IMR-90 (cell line): ENCODE measurements around the gene APH1A.

ENCODE experiments used
- BHLHE40 ChIP-seq: fragments of 150-350 bp; IDR thresholded peaks from 2 replicates; pipeline ENCODE4 v1.6.1; 2016; ENCODE audit warnings: mild to moderate bottlenecking, low read depth, low read length
- CEBPB ChIP-seq: IDR thresholded peaks from 2 replicates; pipeline ENCODE4 v1.6.1; 2012; ENCODE audit warnings: low read depth, low read length, improper control_type of control experiment
- CHD1 ChIP-seq: IDR thresholded peaks from 2 replicates; pipeline ENCODE4 v1.6.1; 2012; ENCODE audit warnings: low read depth, low read length, improper control_type of control experiment
- FOS ChIP-seq: fragments of 150-350 bp; IDR thresholded peaks from 2 replicates; pipeline ENCODE4 v1.6.1; 2016; ENCODE audit warnings: low read depth, low read length
- MAFK ChIP-seq: IDR thresholded peaks from 2 replicates; pipeline ENCODE4 v1.6.1; 2012; ENCODE audit warnings: low read depth, low read length, improper control_type of control experiment
- NFE2L2 ChIP-seq: fragments of 150-350 bp; IDR thresholded peaks from 2 replicates; pipeline ENCODE4 v1.6.1; 2016; ENCODE audit warnings: low read depth, mild to moderate bottlenecking, low read length
- POLR2A ChIP-seq: IDR thresholded peaks from 2 replicates; pipeline ENCODE4 v1.6.1; 2012; ENCODE audit warnings: mild to moderate bottlenecking, low read depth, low read length
- RAD21 ChIP-seq: IDR thresholded peaks from 2 replicates; pipeline ENCODE4 v1.6.1; 2012; ENCODE audit warnings: low read length, improper control_type of control experiment
- RFX5 ChIP-seq: IDR thresholded peaks from 2 replicates; pipeline ENCODE4 v1.8.0; 2012; ENCODE audit warnings: low read depth, mild to moderate bottlenecking, low read length, moderate library complexity
- TF ChIP-seq, protein P1 (sequence below): conservative IDR thresholded peaks from 2 replicates; pipeline ENCODE4 v1.5.1; 2012; ENCODE audit warnings: mild to moderate bottlenecking, low read depth, low read length, improper control_type of control experiment
- TF ChIP-seq, protein P2 (sequence below): fragments of 150-350 bp; IDR thresholded peaks from 2 replicates; pipeline ENCODE4 v1.6.1; 2017; ENCODE audit warnings: mild to moderate bottlenecking, antibody characterized with exemption, low read length, low read depth

DNA sequence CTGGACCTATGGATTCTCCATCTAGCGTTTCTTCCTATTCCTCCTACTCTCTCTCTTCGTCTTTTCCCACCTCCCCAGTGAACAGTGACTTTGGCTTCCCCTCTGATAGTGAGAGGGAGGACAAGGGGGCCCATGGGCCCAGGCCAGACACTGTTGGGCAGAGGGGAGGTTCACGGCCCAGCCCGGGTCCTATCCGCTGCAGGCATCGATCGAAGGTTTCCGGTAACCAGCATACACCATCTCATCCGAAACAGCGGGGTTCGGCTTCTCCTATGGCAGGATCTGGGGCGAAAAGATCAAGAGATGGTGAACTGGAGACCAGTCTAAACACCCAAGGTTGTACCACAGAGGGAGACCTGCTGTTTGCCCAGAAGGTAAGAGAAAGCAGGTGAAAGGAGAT, 14.4 kb upstream of the APH1A start:
- TF ChIP-seq, protein P1, sequence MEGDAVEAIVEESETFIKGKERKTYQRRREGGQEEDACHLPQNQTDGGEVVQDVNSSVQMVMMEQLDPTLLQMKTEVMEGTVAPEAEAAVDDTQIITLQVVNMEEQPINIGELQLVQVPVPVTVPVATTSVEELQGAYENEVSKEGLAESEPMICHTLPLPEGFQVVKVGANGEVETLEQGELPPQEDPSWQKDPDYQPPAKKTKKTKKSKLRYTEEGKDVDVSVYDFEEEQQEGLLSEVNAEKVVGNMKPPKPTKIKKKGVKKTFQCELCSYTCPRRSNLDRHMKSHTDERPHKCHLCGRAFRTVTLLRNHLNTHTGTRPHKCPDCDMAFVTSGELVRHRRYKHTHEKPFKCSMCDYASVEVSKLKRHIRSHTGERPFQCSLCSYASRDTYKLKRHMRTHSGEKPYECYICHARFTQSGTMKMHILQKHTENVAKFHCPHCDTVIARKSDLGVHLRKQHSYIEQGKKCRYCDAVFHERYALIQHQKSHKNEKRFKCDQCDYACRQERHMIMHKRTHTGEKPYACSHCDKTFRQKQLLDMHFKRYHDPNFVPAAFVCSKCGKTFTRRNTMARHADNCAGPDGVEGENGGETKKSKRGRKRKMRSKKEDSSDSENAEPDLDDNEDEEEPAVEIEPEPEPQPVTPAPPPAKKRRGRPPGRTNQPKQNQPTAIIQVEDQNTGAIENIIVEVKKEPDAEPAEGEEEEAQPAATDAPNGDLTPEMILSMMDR: no peak
- TF ChIP-seq POLR2A (no peak), FOS (no peak), RFX5 (no peak), CEBPB (no peak), NFE2L2 (no peak), RAD21 (no peak), BHLHE40 (no peak), MAFK (no peak), CHD1 (no peak)
- TF ChIP-seq, protein P2, sequence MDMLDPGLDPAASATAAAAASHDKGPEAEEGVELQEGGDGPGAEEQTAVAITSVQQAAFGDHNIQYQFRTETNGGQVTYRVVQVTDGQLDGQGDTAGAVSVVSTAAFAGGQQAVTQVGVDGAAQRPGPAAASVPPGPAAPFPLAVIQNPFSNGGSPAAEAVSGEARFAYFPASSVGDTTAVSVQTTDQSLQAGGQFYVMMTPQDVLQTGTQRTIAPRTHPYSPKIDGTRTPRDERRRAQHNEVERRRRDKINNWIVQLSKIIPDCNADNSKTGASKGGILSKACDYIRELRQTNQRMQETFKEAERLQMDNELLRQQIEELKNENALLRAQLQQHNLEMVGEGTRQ: no peak
